HEK293T (cell line): ENCODE measurements around the gene TENM3.

Source experiments
- CTCF ChIA-PET: fragments of 350-600 bp; formaldehyde crosslinking; extraction: SDS; loops from one replicate; lab custom pipeline; 2021; ENCODE audit warnings: antibody characterized with exemption, inconsistent platforms; lab: Yijun Ruan, JAX
- POLR2A ChIA-PET: fragments of 350-600 bp; formaldehyde crosslinking; extraction: SDS; loops from one replicate; lab custom pipeline; 2020; ENCODE audit warnings: antibody characterized with exemption, inconsistent platforms; lab: Yijun Ruan, JAX
- DNase-seq: peaks from one replicate; pipeline ENCODE4 v3.0.0; 2012; ENCODE audit warnings: mixed read lengths; ENCODE audit errors: extremely low spot score
- ARNT ChIP-seq: fragments of 450-650 bp; IDR thresholded peaks from 2 replicates; pipeline ENCODE4 v1.6.1; 2017; ENCODE audit warnings: mild to moderate bottlenecking
- BHLHE40 ChIP-seq: fragments of 450-650 bp; IDR thresholded peaks from 2 replicates; pipeline ENCODE4 v1.6.1; 2016; ENCODE audit warnings: mild to moderate bottlenecking, moderate library complexity, borderline replicate concordance
- CTBP1 ChIP-seq: fragments of 450-650 bp; IDR thresholded peaks from 2 replicates; pipeline ENCODE4 v1.6.1; 2016; ENCODE audit warnings: borderline replicate concordance
- ELF4 ChIP-seq: fragments of 450-650 bp; IDR thresholded peaks from 2 replicates; pipeline ENCODE4 v1.6.1; 2017; ENCODE audit warnings: antibody characterized with exemption
- FOXA1 ChIP-seq: fragments of 450-650 bp; IDR thresholded peaks from 2 replicates; pipeline ENCODE4 v1.6.1; 2016; ENCODE audit warnings: mild to moderate bottlenecking
- FOXK2 ChIP-seq: fragments of 450-650 bp; IDR thresholded peaks from 2 replicates; pipeline ENCODE4 v1.6.1; 2016; ENCODE audit warnings: mild to moderate bottlenecking
- FOXM1 ChIP-seq: fragments of 450-650 bp; IDR thresholded peaks from 2 replicates; pipeline ENCODE4 v1.6.1; 2017; ENCODE audit warnings: mild to moderate bottlenecking, borderline replicate concordance
- HDGF ChIP-seq: fragments of 450-650 bp; IDR thresholded peaks from 2 replicates; pipeline ENCODE4 v1.6.1; 2017; ENCODE audit warnings: antibody characterized with exemption, borderline replicate concordance
- L3MBTL2 ChIP-seq: fragments of 450-650 bp; conservative IDR thresholded peaks from 2 replicates; pipeline ENCODE4 v1.6.1; 2016; ENCODE audit warnings: mild to moderate bottlenecking
- LEF1 ChIP-seq: fragments of 450-650 bp; IDR thresholded peaks from 2 replicates; pipeline ENCODE4 v1.6.1; 2017; ENCODE audit warnings: mild to moderate bottlenecking, borderline replicate concordance
- NFRKB ChIP-seq: fragments of 450-650 bp; IDR thresholded peaks from 2 replicates; pipeline ENCODE4 v1.6.1; 2016; ENCODE audit warnings: mild to moderate bottlenecking, moderate library complexity
- SP1 ChIP-seq: fragments of 450-650 bp; IDR thresholded peaks from 2 replicates; pipeline ENCODE4 v1.6.1; 2017
- SUZ12 ChIP-seq: fragments of 450-650 bp; IDR thresholded peaks from 2 replicates; pipeline ENCODE4 v1.6.1; 2016; ENCODE audit warnings: mild to moderate bottlenecking
- TARDBP ChIP-seq: fragments of 450-650 bp; IDR thresholded peaks from 2 replicates; pipeline ENCODE4 v1.6.1; 2016
- ZNF384 ChIP-seq: fragments of 450-650 bp; IDR thresholded peaks from 2 replicates; pipeline ENCODE4 v1.6.1; 2016
- TF ChIP-seq, protein P1 (sequence below): fragments of 450-650 bp; IDR thresholded peaks from 2 replicates; pipeline ENCODE4 v1.6.1; 2016

TENM3 gene

DNA sequence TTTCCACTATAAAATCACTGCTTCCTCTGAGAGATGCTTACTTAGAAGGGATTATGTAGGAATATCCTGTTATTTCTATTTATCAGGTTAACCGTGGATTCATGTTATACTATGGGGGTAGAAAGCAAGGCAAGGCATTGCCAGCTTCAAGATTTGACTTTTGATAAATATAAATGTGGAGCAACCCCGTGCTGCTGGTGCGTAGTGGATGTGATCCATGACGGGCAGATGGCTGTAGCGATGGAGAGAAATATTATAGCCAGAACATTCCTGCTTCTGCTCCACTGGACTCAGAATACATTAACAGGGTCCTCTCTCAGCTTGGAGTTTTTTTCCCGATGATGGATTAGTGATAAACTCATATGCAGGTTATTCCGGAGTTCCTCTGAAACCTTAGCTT is 157.6 kb downstream of the TENM3 start:
- DNase-seq: no peak
- ChIA-PET POLR2A (no interaction called here), CTCF (interaction anchor here (0.5 to 0.9 kb wide), 2 partner anchors 17 to 794 kb away, joined by 3 read pairs; no protein-coding TSS in a partner anchor)
- no peak for TF ChIP-seq SUZ12
- no peak for TF ChIP-seq BHLHE40
- no peak for TF ChIP-seq FOXM1
- TF ChIP-seq, protein P1, sequence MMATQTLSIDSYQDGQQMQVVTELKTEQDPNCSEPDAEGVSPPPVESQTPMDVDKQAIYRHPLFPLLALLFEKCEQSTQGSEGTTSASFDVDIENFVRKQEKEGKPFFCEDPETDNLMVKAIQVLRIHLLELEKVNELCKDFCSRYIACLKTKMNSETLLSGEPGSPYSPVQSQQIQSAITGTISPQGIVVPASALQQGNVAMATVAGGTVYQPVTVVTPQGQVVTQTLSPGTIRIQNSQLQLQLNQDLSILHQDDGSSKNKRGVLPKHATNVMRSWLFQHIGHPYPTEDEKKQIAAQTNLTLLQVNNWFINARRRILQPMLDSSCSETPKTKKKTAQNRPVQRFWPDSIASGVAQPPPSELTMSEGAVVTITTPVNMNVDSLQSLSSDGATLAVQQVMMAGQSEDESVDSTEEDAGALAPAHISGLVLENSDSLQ: no peak
- TF ChIP-seq NFRKB: no peak
- TF ChIP-seq TARDBP: no peak

DNA sequence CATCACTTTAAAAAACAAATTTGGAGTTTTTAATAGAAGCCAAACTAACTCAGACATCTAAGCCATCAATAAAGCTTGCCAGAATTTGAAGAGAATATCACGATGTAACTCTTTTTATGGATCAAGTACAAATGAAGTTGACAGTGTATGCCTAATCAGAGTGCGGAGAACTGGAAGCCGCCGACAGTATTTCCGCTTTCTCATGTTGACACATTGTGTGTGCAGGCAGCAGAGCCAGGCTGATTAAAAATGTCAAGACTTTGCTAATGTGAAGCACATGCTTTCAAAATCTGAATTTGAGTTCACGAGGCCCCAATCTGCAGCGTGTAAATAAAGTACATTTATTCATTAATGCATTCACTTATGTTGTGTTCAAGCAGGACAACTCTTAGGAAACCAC is 161.2 kb downstream of the TENM3 start:
- DNase-seq: no peak
- TF ChIP-seq FOXA1 (no peak), L3MBTL2 (no peak), CTBP1 (no peak), HDGF (no peak), SUZ12 (no peak), FOXM1 (no peak), NFRKB (no peak)
- ChIA-PET POLR2A (no interaction called here), CTCF (no interaction called here)

DNA sequence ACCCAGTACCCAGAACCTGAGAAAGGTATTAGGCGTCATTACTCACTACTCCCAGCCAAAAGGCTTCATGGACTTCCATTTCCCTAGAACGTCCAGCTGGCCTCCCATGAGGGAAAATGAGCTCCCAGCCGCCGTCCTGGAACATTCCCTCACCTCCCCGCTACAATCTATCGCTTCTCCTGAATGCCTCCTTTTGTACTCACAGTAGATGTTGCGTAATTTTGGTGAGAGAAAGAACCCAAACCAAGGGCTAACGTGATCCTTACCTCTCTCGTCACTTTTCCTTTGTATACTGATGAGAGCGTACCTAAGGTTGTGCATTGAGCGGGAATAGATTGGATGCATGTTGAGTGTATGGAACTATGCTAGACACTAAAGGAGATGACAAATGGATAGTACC is 161.9 kb downstream of the TENM3 start:
- TF ChIP-seq, protein P1: no peak
- TF ChIP-seq ARNT (no peak), NFRKB (no peak)
- ChIA-PET CTCF (no interaction called here), POLR2A (no interaction called here)
- DNase-seq: no peak

DNA sequence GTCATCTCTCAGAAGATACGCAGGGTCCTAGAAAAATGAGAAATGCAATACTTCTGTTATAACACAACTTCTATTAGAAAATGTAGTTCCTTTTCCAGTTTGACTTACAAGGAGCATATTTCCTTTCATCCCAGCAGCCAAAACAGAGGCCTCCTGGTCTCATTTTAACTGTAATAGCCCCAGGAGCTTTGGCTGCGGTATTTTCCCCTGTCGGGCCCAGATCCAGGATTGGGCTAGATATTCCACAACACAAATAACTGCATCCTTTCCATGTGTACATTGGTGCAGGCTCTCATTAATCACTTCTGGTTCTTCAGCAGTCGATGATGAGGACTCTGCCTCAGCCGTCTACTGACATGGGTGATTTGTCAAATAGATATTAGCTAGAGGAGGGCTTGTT is 166.1 kb downstream of the TENM3 start:
- TF ChIP-seq, protein P1: no peak
- no peak for TF ChIP-seq FOXK2
- TF ChIP-seq NFRKB: no peak
- no peak for TF ChIP-seq LEF1
- TF ChIP-seq ARNT: no peak
- no peak for TF ChIP-seq ELF4
- TF ChIP-seq ZNF384: no peak
- no peak for TF ChIP-seq L3MBTL2
- TF ChIP-seq HDGF: no peak
- CTCF ChIA-PET: interaction anchor here (0.7 kb wide), 1 partner anchor 350 kb away, joined by 3 read pairs; no protein-coding TSS in a partner anchor
- POLR2A ChIA-PET: no interaction called here
- DNase-seq: no peak

DNA sequence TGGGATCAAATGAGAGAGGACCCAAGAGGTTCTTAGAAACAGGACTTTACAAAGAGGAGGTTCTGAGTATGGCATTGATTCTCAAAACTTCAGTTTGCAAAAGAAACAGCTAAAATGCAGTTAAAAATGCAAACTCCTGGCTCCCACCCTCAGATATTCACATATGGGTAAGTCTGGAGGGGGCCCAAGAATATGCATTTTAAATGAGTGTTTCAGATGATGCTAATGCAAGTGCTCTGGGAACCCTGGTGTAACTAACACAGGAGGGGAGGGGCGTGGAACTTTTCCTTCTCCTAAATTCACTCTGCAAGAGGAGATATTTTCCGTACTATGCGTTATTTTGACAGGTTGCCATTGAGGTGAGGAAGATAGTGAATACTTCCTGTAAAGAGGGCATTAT is 168.2 kb downstream of the TENM3 start:
- TF ChIP-seq LEF1 (no peak), SP1 (no peak), TARDBP (no peak), SUZ12 (no peak), CTBP1 (no peak), HDGF (no peak)
- CTCF ChIA-PET: no interaction called here
- DNase-seq: no peak
- POLR2A ChIA-PET: no interaction called here

DNA sequence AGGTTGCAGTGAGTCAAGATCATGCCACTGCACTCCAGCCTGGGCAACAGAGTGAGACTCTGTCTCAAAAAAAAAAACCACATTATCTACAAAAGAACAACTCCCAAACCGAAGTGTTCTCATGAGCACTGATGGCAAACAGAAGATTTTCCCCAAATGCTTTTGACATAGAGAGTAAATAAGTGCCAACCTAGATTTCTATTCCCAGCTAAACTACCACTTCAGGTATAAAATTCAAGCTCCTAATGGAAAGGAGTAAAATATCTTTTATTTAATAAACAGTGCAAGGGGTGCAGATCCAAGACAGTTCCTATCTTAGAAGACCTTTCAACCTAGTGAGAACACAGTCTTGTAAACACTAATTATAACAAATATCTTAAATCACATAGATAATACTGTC is 170.3 kb downstream of the TENM3 start:
- DNase-seq: no peak
- POLR2A ChIA-PET: interaction anchor here (0.9 kb wide), 1 partner anchor 16 kb away, joined by 3 read pairs; no protein-coding TSS in a partner anchor
- CTCF ChIA-PET: no interaction called here
- TF ChIP-seq, protein P1: no peak
- TF ChIP-seq LEF1: no peak
- TF ChIP-seq ARNT: no peak
- TF ChIP-seq L3MBTL2: no peak
- TF ChIP-seq TARDBP: no peak
- no peak for TF ChIP-seq FOXA1
- TF ChIP-seq CTBP1: no peak
- TF ChIP-seq NFRKB: no peak
- TF ChIP-seq ZNF384: no peak
- TF ChIP-seq BHLHE40: no peak
- no peak for TF ChIP-seq SP1
- no peak for TF ChIP-seq FOXK2
- no peak for TF ChIP-seq HDGF
- TF ChIP-seq SUZ12: no peak
- TF ChIP-seq FOXM1: no peak

DNA sequence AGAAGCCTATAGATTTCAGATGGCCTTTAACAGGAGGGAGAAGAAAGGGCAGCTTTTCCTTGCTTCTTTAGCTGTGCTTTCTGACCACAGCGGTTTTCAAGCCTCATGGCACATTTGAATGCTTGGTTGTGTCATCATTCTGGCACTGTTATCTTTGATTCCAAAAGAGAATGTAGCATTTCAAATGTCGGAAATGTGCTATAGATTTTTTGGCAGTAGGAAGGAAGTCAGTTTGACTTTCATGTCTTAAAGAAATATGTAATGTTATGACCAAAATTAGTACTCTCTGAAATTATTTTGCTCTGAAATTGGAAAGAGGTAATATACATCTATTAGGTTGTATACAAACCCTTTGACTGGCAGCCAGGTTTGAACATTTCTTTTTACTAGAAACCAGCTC is 171.9 kb downstream of the TENM3 start:
- no peak for DNase-seq
- TF ChIP-seq CTBP1 (no peak), HDGF (no peak), BHLHE40 (no peak), NFRKB (no peak), L3MBTL2 (no peak), SUZ12 (no peak), ARNT (no peak), ELF4 (no peak), FOXA1 (no peak), LEF1 (no peak), ZNF384 (no peak)
- ChIA-PET POLR2A (no interaction called here), CTCF (interaction anchor here (0.7 kb wide), 1 partner anchor 1794 kb away, joined by 3 read pairs; no protein-coding TSS in a partner anchor)
